ENCODE data around the gene GRIK3.

GRIK3 gene

DNA sequence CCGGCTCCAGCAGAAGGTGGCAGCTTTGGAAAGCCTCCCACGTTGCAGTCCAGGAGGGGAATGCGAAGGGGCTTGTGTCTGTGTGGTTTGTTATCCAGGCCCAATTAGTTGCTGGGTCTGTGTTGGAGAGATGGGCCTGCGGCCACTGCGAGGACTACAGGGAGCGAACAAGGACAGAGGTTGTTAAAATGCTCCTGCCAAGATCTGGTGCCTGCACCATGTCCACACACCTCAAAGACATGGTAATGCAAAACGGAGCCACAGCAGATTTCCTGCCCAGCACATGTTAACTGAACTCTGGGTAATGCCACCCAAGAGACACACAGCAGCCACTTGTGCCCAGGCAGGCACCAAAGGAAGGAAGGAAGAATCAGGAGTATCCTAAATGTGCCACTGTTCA, 18.6 kb downstream of the GRIK3 start:
- DNase-seq (ENCODE audit: low read depth in 3 of 3): no peak

- no peak for DNase-seq (ENCODE audit: low read depth in 3 of 3)
These were observed 22.1 kb downstream of the GRIK3 start for GRCh38 chr1:37012226-37012625.

GRCh38 chr1:37010011-37010410, 24.3 kb downstream of the GRIK3 start:
- no peak for DNase-seq (ENCODE audit: low read depth in 3 of 3)

DNA sequence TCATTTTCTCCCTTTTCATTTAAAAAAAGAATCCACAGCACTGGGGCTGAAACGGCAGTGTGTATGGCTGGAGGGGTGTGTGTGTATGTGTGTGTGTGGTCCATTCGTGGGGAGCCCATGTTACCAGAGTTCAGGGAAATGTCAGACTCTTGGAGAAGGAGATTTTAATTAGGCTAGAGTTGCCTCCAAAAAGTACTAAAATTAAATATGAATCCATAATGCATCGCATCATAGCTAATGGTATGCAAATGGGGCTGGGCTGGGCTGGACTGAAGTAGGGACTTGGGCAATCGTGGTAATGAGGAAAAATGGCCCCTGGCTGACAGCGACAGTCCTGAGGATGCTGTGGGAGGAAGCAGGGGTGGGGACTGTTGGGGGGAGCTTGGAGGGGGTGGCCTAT, 24.8 kb downstream of the GRIK3 start:
- DNase-seq (ENCODE audit: low read depth in 3 of 3): no peak

DNA sequence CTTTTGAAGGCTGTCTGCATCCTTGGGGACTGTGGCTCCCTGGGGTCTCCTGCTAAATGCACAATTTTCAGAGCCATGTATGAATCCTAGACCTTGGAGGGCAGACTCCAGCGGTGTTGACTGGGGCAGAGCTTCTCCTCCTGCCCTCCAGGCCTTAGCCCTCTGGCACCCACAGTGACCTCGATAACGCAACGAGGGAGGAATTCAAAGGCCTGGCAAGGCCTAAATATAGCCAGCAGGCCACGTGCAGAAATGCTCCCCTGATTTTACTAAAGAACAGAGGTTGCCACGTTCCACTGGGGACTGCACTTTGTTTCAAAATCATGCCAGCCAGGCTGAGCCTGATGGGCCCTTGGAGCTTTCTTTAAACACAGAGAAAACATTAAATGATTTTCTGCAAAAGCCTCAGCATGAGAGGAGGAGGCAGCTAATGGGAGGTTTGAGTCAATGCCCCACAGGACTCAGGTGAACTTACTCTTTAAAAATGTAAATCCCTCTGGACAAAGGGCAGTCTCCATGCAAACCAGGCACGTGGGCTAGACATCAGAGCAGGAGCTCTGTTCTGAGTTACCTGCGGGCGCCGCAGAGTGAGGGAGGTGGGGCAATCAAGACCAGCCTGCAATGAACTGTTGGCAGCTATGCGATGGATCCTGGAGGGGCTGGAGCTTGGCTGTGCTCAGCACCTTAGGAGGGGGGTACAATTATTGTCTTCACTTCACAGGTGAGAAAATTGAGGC, 28.0 kb downstream of the GRIK3 start:
- DNase-seq (ENCODE audit: low read depth in 3 of 3): no peak

- DNase-seq (ENCODE audit: low read depth in 3 of 3): no peak
These were observed 31.4 kb downstream of the GRIK3 start for GRCh38 chr1:37002898-37003297.

DNA sequence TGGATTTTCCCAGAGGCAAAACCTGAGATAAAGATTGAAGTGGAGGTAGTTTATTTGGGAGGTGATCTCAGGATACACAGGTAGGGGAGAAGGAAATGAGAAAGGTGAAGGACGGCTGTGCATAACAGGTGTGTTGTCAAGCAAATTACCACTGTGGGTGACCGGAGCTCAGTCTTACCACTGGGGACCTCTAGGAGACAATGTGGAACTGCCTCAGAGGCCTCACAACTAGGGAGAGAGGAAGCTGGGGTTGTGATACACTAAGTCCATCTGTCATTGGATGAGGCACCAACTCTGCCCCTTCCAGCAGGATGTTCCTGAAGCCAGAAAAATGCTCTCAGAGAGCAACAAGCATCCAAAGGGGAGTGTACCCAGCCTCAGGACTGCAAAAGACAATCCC, 32.6 kb downstream of the GRIK3 start:
- no peak for DNase-seq (ENCODE audit: low read depth in 3 of 3)

DNA sequence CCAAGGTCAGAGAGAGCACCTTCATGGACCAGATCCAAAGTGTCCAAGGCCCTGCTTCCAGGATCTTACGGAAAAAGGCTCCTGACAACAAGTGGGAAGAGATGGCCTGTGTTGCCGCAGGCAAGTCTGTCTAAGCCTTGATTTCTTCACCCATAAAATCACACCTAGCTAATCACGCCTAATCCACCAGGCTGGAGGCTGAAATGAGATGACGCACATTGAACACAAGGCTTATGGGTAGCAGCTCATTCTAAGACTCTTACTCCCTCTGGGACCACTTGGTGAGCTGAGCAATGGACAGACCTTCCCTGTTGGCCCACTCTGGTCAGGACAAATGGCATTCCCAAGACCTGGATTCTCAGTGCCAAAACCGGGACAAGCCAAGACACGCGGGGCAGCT, 38.2 kb downstream of the GRIK3 start:
- DNase-seq (ENCODE audit: low read depth in 3 of 3): no peak

DNA sequence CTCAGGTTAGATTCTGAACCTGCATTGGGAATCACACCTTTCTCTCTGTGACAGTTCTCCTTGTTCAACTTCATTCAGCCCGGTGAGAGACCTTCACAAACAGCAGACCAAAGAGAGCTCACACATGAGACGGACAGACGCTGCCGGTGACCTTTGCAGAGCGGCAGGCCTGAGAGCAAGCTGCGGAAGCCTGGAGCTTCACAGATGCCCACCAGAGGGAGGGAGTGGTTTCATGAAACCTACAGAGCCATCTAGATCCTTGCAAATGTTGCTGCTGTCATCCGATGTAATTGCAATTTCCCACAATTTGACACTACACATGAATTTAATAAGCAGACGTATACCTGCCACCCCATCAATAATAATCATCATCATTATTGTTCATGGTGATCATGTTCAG, 39.4 kb downstream of the GRIK3 start:
- no peak for DNase-seq (ENCODE audit: low read depth in 3 of 3)

DNA sequence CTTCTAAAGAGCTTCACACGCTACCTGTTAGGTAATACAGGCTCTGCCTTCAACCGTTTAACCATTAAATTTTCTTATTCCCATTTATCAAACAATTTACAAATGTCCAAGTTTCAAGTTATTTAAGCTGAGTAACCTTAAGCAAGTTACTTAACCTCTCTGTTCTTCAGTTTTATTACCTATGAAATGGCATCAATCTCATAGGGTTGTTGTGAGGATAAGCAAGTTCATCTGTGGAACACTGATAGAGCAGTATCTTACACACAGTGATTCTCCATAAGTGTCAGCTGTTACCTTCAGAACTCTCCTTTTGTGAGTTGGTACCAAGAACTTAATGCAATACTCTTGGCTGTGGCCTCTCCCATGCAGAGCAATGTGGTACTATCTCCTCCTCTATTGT, 40.0 kb downstream of the GRIK3 start:
- no peak for DNase-seq (ENCODE audit: low read depth in 3 of 3)

DNA sequence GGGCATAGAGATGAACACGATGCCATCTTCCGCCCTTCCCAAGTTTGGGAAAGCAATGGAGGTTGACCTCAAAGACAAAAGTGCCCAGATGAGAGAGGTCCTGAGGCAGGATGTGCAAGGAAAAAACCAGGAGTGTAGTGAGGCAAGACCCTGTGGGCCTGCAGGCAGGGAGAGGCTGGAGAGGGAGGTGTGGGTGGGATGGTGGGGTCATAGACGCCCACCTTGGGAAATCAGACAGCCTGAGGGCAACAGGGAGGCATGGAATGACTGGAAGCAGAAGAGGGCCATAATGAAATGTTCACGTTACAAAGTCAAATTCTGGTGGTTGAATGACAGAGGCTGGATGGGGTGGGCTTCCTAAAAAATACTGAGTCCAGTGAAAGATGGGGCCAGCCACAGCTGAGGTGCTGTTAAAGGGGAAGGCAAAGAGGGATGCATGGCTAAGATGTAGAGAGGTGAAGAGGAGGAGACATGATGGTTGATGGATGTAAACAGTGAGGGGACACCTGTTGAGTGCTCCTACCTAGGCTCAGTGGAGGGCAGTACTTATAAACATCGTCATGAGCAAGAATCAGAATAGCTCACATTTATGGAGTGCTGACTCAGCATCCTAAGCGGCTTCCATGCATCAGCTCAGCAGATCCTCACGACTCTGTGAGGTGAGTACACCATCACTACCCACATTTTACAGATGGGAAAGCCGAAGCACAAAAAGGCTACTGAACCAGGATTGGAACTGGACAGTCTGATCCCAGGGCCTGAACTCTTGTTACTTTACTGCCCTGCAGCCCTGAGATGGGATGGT, 42.0 kb downstream of the GRIK3 start:
- no peak for DNase-seq (ENCODE audit: low read depth in 3 of 3)

GRCh38 chr1:36991551-36991950, 42.8 kb downstream of the GRIK3 start:
- DNase-seq (ENCODE audit: low read depth in 3 of 3): no peak

DNA sequence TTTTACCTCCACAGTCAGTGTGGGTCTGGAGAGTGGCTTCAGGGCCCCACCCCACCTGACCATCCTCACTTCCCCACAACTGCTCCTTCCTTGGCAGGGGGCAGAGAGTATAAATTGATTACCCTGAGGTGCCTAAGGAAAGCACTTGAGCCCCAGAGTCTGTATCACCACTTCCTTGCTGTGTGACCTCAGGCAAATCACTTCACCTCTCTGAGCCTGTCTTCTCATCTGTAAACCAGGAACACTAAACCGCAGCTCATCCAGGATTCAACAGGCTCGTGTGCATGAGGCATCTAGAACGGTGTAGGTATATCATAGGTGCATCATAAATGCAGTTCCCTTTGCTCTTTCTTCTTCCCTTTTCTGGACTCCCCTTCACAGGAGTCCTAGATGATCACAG, 43.4 kb downstream of the GRIK3 start:
- no peak for DNase-seq (ENCODE audit: low read depth in 3 of 3)

GRCh38 chr1:36989241-36989640, 45.1 kb downstream of the GRIK3 start:
- no peak for DNase-seq (ENCODE audit: low read depth in 3 of 3)

DNA sequence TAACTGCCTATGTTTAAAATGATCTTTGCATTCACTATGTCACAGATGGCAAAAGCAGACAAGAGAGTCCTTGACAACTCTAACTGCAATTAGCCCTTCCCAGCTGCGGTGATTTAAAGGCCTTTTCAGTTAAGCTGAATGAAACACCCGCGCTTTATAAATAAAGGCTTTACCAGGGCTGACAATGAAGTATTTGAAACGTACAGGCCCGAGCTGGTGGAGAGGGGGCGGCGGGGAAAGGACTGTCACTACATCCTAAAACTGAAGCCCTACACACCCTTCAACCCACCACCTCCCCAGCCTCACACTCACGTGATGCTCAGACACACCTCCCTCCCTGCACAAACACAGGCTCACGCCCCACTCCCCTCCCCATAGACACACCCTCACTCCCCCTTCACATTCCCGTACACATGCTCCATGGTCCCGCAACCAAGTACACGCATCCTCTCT, 45.5 kb downstream of the GRIK3 start:
- DNase-seq (ENCODE audit: low read depth in 3 of 3): no peak

DNA sequence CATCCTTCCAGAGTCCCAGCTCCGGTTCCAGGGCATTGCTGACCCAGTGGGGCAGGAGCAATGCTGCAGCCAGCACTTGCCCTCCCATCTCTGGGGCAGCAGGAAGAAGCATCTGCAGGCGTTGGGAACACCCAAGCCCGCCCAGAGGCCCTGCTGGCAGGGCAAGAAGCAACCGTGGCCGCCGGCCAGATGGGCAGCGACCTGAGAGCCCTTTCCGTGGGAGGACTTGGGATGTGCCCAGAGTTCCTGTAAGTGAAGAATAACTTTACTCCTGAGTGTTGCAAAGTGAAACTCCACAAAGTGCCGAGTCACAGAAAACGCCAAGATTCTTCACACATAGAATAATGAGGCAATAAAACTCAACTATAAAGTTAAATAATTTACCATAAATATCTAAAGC, 46.0 kb downstream of the GRIK3 start:
- DNase-seq (ENCODE audit: low read depth in 3 of 3): no peak

DNA sequence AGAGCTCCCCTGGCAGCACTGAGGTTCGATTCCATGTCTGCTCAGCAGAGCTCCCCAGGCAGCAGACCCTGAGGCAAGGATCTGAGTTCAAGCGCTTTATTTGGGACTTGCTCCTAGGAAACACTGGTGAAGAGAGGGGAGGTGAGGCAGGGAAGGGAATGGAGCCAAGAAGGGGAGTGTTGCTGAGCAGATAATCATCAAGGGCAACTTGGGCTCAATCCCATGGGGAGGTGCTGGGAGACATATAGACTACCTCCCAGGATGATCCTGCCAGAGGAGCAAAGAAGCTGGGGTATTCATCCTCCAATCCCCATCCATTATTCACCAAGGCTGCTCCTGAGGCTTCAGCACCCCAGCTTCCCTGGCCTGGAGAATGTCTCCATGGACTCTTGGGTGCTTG, 47.0 kb downstream of the GRIK3 start:
- no peak for DNase-seq (ENCODE audit: low read depth in 3 of 3)

DNA sequence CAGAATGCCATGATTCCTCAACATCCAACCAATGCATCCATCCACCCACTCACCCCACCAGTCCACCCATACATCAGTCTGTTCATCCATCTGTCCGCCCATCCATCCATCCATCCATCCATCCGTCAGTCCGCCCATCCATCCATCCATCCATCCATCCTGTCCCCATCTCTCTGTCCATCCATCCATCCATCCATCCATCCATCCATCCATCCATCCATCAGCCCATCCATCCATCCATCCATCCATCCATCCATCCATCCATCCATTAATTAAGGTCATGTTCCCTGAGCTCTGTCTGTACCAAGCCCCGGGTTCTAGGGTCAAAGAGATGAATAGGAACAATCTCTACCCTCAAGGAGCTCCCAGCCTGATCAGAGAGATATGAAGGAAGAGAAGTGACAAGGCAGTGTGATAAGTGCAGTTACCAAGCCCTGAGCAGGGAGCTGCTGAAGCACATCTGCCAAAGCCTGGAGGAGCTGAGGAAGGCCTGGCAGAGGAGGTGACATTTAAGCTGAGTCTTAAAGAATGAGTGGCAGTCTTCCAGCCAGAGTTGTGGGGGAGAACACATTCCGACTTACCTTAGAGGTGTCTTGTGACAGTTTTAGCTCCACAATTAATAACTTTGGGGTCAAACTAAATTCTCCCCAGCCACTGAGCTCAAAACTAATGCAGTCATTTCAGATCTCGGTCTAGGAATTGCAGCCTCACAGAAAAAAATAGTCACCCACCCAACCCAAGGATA, 47.9 kb downstream of the GRIK3 start:
- DNase-seq (ENCODE audit: low read depth in 3 of 3): no peak

DNA sequence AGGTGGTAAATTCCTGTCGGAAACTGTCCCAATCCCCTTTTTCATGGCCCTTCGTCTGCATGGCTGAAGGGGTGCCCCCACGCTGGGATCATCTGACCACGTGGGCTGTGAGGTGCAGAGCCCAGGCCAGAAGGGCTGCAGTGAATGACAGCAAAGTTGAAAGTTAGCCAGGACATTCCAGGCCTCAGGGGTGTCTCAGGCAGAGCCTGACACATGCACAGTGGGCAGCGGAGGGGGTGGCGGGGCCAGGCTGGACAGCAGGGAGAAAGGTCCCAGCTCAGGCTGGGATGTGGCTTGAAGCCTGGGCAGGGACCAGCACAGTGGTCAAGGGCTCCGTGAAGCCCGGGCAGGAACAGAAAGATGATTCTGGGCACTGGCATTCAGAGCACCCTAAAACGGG, 49.6 kb downstream of the GRIK3 start:
- DNase-seq (ENCODE audit: low read depth in 3 of 3): no peak

- no peak for DNase-seq (ENCODE audit: low read depth in 3 of 3)
These were observed 50.3 kb downstream of the GRIK3 start for GRCh38 chr1:36984026-36984425.

- no peak for DNase-seq (ENCODE audit: low read depth in 3 of 3)
These were observed 51.6 kb downstream of the GRIK3 start for GRCh38 chr1:36982709-36983108.

DNA sequence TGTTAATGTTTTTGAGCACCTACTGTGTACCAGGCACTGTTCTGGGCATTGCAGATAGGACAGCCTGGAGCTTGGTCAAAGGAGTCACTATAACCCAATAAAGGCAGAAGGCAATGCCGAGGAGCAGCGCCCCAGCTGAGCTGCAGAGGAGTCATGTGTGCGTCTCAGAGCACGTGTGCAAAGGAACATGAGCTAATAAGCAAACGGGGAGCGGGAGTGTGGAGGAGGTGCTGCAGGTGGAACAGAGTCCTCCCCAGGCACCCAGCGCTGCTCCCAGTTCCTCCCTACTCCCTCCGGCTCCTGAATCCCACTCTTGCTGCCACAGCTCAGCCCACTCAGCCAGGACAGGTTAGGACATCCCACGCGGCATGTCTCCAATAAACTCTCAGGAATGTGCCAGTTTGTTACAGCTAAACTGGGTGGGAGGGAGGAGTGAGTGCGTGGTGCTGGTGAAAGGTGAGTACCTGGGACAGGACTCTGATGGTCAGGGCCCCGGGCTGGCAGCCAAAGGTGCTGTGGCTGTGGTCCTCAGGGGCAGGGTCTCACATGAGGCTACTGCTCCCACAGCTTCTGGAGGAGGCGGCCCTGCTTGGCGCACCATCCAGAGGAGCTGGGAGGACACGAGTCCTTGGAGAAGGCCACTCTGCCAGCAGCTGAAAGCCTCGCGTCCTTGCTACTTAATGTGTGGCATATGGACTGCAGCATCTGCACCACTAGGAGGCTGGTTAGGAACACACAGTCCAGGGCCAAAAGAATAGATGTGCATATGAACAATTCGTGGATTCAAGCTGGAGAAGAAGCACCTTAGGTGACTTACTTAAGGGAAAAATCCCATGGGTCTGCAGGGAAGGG, 52.3 kb downstream of the GRIK3 start:
- no peak for DNase-seq (ENCODE audit: low read depth in 3 of 3)
